ENCODE results near the gene TMEM131.

TMEM131 gene

GRCh38 chr2:97950329-97951154 lies 45.2 kb downstream of the TMEM131 start:
- no peaks in the 10 kb centered on the region for H3K4me1 ChIP-seq
- no peak for DNase-seq
- H3K36me3 ChIP-seq, result no peaks in the 10 kb centered on the region
- no peaks in the 10 kb centered on the region for H3K27me3 ChIP-seq
- no peak for TF ChIP-seq CTCF (IDR thresholded peaks at IDR 0.05; ENCODE audit: low read depth, low read length)
- no peak overlapping the region for H3K4me3 ChIP-seq (ENCODE audit: low read depth, low read length)
- H3K9me3 ChIP-seq, result no peaks in the 10 kb centered on the region

- no peaks in the 10 kb centered on the region for H3K9me3 ChIP-seq
- no peaks in the 10 kb centered on the region for H3K36me3 ChIP-seq
- no peaks in the 10 kb centered on the region for H3K27me3 ChIP-seq
- H3K4me3 ChIP-seq (ENCODE audit: low read depth, low read length), result no peak overlapping the region
- H3K4me1 ChIP-seq, result no peaks in the 10 kb centered on the region
- TF ChIP-seq CTCF (IDR thresholded peaks at IDR 0.05; ENCODE audit: low read depth, low read length), result no peak
- DNase-seq, result no peak
Measured at GRCh38 chr2:97948926-97949325, 46.8 kb downstream of the TMEM131 start.

GRCh38 chr2:97945791-97946190 lies 50.0 kb downstream of the TMEM131 start:
- no peak overlapping the region for H3K4me3 ChIP-seq (ENCODE audit: low read depth, low read length)
- H3K9me3 ChIP-seq, result no peaks in the 10 kb centered on the region
- DNase-seq, result no peak
- H3K36me3 ChIP-seq, result no peaks in the 10 kb centered on the region
- H3K4me1 ChIP-seq, result no peaks in the 10 kb centered on the region
- no peak for TF ChIP-seq CTCF (IDR thresholded peaks at IDR 0.05; ENCODE audit: low read depth, low read length)
- no peaks in the 10 kb centered on the region for H3K27me3 ChIP-seq

DNA sequence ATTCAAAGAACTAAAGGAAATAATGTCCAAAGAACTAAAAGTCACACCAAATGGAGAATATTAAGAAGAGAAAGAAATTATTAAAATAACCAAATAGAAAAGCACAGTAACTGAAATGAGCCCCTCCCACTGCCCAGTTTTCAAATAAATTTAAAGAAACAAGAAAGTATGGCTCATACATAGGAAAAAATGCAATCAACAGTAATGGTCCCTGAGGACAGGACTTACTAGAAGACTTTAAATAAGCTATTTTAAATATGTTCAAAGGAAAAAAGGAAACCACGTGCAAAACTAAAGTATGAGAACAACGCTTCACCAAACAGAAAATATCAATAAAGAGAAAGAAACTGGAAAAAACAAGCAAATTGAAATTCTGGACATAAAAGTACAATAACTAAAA lies 58.9 kb downstream of the TMEM131 start:
- DNase-seq, result no peak
- no peaks in the 10 kb centered on the region for H3K9me3 ChIP-seq
- no peaks in the 10 kb centered on the region for H3K36me3 ChIP-seq
- no peak overlapping the region for H3K4me3 ChIP-seq (ENCODE audit: low read depth, low read length)
- no peaks in the 10 kb centered on the region for H3K27me3 ChIP-seq
- TF ChIP-seq CTCF (IDR thresholded peaks at IDR 0.05; ENCODE audit: low read depth, low read length), result no peak
- H3K4me1 ChIP-seq, result no peaks in the 10 kb centered on the region

DNA sequence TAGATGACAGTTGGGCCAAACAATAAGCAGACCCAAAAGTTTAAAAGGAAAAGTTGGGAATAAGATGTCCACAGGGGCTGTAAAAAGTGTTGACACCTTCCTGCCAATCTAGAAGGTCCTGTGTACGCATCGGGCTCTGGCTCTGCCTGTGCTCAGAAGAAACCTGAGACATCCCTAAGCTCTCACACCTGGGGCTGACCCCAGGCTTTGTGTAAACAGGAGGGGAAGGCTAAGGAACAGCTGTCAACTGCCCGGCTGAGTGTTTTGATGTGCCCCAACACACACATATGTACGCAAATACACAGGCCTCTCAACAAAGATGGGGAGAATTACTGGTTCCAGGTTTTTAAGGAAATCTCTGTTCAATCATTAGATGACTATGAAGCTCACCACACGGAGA lies 59.5 kb downstream of the TMEM131 start:
- no peaks in the 10 kb centered on the region for H3K36me3 ChIP-seq
- no peak overlapping the region for H3K4me3 ChIP-seq (ENCODE audit: low read depth, low read length)
- no peaks in the 10 kb centered on the region for H3K9me3 ChIP-seq
- H3K27me3 ChIP-seq, result no peaks in the 10 kb centered on the region
- DNase-seq, result no peak
- no peaks in the 10 kb centered on the region for H3K4me1 ChIP-seq
- TF ChIP-seq CTCF (IDR thresholded peaks at IDR 0.05; ENCODE audit: low read depth, low read length), result no peak

- peak; percentile 33 for DNase-seq
- Histone ChIP-seq H3K36me3 (no peaks in the 10 kb centered on the region), H3K9me3 (no peaks in the 10 kb centered on the region), H3K4me1 (no peaks in the 10 kb centered on the region), H3K4me3 (ENCODE audit: low read depth, low read length) (no peak overlapping the region), H3K27me3 (no peaks in the 10 kb centered on the region)
- no peak for TF ChIP-seq CTCF (IDR thresholded peaks at IDR 0.05; ENCODE audit: low read depth, low read length)
Measured at GRCh38 chr2:97935719-97936161, 60.0 kb downstream of the TMEM131 start.
